ENCODE results near the gene CLMN.

- TF ChIP-seq POLR2AphosphoS5 (IDR thresholded peaks at IDR 0.05) (peak; percentile 23 to 26), CTCF (IDR thresholded peaks at IDR 0.05) (no peak), EP300 (IDR thresholded peaks at IDR 0.05) (no peak), POLR2A (IDR thresholded peaks at IDR 0.05; ENCODE audit: low read depth) (no peak)
Observed at GRCh38 chr14:95291859-95292542, 27.7 kb downstream of the CLMN start.

Data from esophagus muscularis mucosa (tissue), 4 donors.